T-helper 22 cell (primary cell): ENCODE results near the gene KRTAP5-11.
"Not testable (repeated sequence)": the region's sequence is repeated elsewhere in the genome, so short reads cannot be mapped to it uniquely, and the experiment has no call there.

Source experiments
- DNase-seq: peaks from one replicate; pipeline ENCODE4 v3.0.0-alpha.2; 2020; ENCODE audit warnings: low read depth

KRTAP5-11 gene

GRCh38 chr11:71555508-71555907 is 27.2 kb downstream of the KRTAP5-11 start:
- no peak for DNase-seq

GRCh38 chr11:71554996-71555395 is 27.7 kb downstream of the KRTAP5-11 start:
- no peak for DNase-seq

GRCh38 chr11:71551711-71552110 is 31.0 kb downstream of the KRTAP5-11 start:
- no peak for DNase-seq

GRCh38 chr11:71548716-71549151 is 33.9 kb downstream of the KRTAP5-11 start:
- no peak for DNase-seq

- no peak for DNase-seq
These were observed 34.6 kb downstream of the KRTAP5-11 start, which contains the start of gene KRTAP5-9 for GRCh38 chr11:71548120-71548519. KRTAP5-9 (plus strand) TSS chr11:71548420; CDS start chr11:71548658, 238 bp downstream.

GRCh38 chr11:71545405-71545966 is 37.2 kb downstream of the KRTAP5-11 start:
- no peak for DNase-seq

- DNase-seq = no peak
These were observed 38.0 kb downstream of the KRTAP5-11 start for GRCh38 chr11:71544525-71545214.

GRCh38 chr11:71543866-71544265 is 38.8 kb downstream of the KRTAP5-11 start:
- no peak for DNase-seq

GRCh38 chr11:71542879-71543777 is 39.5 kb downstream of the KRTAP5-11 start:
- DNase-seq = no peak

- DNase-seq = no peak
These were observed 40.3 kb downstream of the KRTAP5-11 start for GRCh38 chr11:71542382-71542781.

GRCh38 chr11:71540521-71541304 is 42.0 kb downstream of the KRTAP5-11 start:
- DNase-seq = not testable (repeated sequence)

- not testable (repeated sequence) for DNase-seq
These were observed 42.7 kb downstream of the KRTAP5-11 start for GRCh38 chr11:71539971-71540370.

- DNase-seq = no peak
These were observed 43.7 kb downstream of the KRTAP5-11 start for GRCh38 chr11:71539017-71539416.

- no peak for DNase-seq
These were observed 44.0 kb downstream of the KRTAP5-11 start for GRCh38 chr11:71538666-71538990.

GRCh38 chr11:71537977-71538665 is 44.6 kb downstream of the KRTAP5-11 start, which contains the start of gene KRTAP5-8:
KRTAP5-8 (plus strand) TSS chr11:71538025; CDS start chr11:71538056, 31 bp downstream.
- not testable (repeated sequence) for DNase-seq

- no peak for DNase-seq
These were observed 45.1 kb downstream of the KRTAP5-11 start for GRCh38 chr11:71537537-71537936.

GRCh38 chr11:71535825-71536224 is 46.9 kb downstream of the KRTAP5-11 start:
- DNase-seq = no peak

GRCh38 chr11:71534711-71535608 is 47.7 kb downstream of the KRTAP5-11 start:
- not testable (repeated sequence) for DNase-seq

GRCh38 chr11:71532036-71532610 is 50.6 kb downstream of the KRTAP5-11 start:
- DNase-seq = no peak
